Ascending aorta (tissue), 2 donors: ENCODE measurements around the gene DNLZ. TPM values are rescaled to one million over a fixed set of nuclear protein-coding genes. Genes with fewer than 3 reads are reported as not detected.
A peak's percentile ranks its signal among the peaks of the same experiment; 100 is the strongest.

ENCODE experiments used
- DNase-seq, 2 donors: peaks; one replicate each; pipeline ENCODE4 v3.0.0-alpha.2; 2019; ENCODE audit warnings: low spot score in 2 of 2
- H3K27ac ChIP-seq, 2 donors: fragments of 200-600 bp; sonication (generic); one replicate each; pipeline ENCODE4 v1.5.1; 2016 to 2017; ENCODE audit warnings: mild to moderate bottlenecking in 1 of 2
- H3K27me3 ChIP-seq: fragments of 200-600 bp; sonication (generic); one replicate; pipeline ENCODE4 v1.5.1; 2017
- H3K36me3 ChIP-seq, 2 donors: fragments of 200-600 bp; sonication (generic); one replicate each; pipeline ENCODE4 v1.5.1; 2016
- H3K4me1 ChIP-seq, 2 donors: fragments of 200-600 bp; sonication (generic); one replicate each; pipeline ENCODE4 v1.5.1; 2016 to 2017; ENCODE audit warnings: mild to moderate bottlenecking in 1 of 2
- H3K4me3 ChIP-seq, 2 donors: fragments of 200-600 bp; sonication (generic); one replicate each; pipeline ENCODE4 v1.5.1; 2016 to 2017; ENCODE audit warnings: mild to moderate bottlenecking in 1 of 2
- H3K9me3 ChIP-seq, 2 donors: fragments of 200-600 bp; sonication (generic); one replicate each; pipeline ENCODE4 v1.5.1; 2016
- intact Hi-C: fragments of 100-400 bp; cut with DNase I; formaldehyde crosslinking; loops from one replicate; pipeline ENCODE4 v1.15.1; 2023
- total RNA-seq: library from RNA; depleted of rRNA; stranded (reverse); fragments of >200 nt; gene quantifications from one replicate; pipeline ENCODE4 v1.1.0, GENCODE V29; 2016
- TF ChIP-seq, protein P1 (sequence below), 3 experiments: fragments of 200-600 bp in 2 of 3; fragments of 450-650 bp in 1 of 3; sonication (generic) in 2 of 3; IDR thresholded peaks; one replicate each; pipeline ENCODE4 v1.5.1; 2016 to 2019; ENCODE audit warnings: antibody characterized with exemption in 3 of 3, mild to moderate bottlenecking in 1 of 3, moderate library complexity in 1 of 3

Gene DNLZ
- total RNA-seq, result 191 TPM

DNA sequence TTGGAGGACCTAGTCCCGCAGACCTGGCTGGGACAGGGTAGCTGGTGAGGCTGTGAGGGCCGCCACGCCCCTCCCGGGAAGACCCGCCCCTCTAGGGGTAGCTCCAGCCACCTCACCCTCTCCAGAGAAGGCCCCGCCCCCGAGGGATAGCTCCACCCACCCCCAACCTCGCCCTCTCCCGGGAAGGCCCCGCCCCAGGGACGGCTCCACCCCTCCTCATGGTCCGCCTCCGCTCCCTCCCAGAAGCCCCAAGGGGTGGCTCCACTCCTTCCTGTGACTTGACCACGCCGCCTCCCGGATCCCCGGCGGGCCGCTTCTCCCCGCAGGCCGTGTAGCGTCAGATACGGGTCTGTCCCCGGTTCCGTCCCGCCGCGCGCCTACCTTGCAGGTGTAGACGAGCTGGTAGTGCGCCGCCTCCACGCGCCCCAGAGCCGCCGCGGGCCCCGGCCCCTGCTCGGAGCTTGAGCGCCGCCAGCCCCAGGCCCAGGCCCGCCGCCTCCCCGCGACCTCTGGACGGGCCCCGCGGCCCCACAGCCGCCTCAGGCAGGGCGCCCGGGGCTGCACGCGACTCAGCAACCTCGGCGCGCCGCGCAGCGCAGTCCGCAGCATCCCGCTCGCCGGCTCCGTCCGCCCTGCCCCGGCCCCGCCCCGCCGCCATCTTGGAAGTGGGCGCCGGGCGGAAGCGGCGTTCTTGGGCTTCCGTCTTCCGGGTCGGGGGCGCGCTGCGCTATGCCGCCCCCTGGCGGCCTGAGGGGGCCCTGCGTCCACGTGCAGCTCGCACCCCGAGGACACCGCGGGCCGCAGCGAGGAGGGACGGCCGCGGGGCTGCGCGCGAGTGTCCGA lies at the start of gene DNLZ:
Gene DNLZ (minus strand): TSS at position 639 of the 843 bp plus-strand sequence. CDS start 30 bp downstream, at position 609.
- peak within 1 kb of the TSS; percentile 86 to 97 for H3K4me3 ChIP-seq
- H3K9me3 ChIP-seq, result no peaks in the 10 kb centered on the region
- TF ChIP-seq, protein P1, sequence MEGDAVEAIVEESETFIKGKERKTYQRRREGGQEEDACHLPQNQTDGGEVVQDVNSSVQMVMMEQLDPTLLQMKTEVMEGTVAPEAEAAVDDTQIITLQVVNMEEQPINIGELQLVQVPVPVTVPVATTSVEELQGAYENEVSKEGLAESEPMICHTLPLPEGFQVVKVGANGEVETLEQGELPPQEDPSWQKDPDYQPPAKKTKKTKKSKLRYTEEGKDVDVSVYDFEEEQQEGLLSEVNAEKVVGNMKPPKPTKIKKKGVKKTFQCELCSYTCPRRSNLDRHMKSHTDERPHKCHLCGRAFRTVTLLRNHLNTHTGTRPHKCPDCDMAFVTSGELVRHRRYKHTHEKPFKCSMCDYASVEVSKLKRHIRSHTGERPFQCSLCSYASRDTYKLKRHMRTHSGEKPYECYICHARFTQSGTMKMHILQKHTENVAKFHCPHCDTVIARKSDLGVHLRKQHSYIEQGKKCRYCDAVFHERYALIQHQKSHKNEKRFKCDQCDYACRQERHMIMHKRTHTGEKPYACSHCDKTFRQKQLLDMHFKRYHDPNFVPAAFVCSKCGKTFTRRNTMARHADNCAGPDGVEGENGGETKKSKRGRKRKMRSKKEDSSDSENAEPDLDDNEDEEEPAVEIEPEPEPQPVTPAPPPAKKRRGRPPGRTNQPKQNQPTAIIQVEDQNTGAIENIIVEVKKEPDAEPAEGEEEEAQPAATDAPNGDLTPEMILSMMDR (IDR thresholded peaks at IDR 0.05), result peak; percentile 94 to 99 (median 97)
- peaks cover 5 to 8% of the 10 kb centered on the region in 2 donors for H3K4me1 ChIP-seq
- H3K36me3 ChIP-seq, result peaks cover 4 to 6% of the 10 kb centered on the region in 2 donors
- peak within 1 kb of the TSS; percentile 85 to 90 for H3K27ac ChIP-seq
- intact Hi-C loops, result loop anchor here (1.0 to 5.0 kb wide), 7 partner anchors 18 to 184 kb away; partner anchors contain the start of genes ENTR1, GPSM1, NOTCH1 and PMPCA
- no peaks in the 10 kb centered on the region for H3K27me3 ChIP-seq
- DNase-seq, result peak; percentile 75 to 98

DNA sequence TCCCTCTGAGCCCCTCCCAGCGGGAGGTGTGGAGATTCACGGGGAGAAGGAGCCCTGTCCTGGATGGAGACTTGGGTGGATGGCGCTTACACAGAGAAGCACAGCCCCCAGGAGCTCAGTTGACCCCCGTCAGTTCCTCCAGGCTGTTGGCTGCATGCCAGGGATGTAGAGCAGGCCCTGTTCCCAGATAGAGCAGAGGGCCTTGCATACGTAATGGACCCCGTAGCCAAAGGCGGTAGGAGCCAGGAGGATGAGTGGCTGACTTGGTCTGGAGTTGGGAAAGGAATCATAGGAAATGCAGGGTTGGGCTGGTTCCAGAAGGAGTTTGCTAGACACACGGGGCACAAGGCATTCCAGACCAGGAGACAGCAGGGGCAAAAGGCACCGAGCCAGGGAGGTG lies 49.4 kb upstream of the DNLZ start:
- TF ChIP-seq, protein P1 (IDR thresholded peaks at IDR 0.05), result no peak
- no peak for DNase-seq
- H3K4me1 ChIP-seq, result peaks cover 9 to 19% of the 10 kb centered on the region in 2 donors
- peaks cover 52 to 54% of the 10 kb centered on the region in 2 donors for H3K36me3 ChIP-seq
- no peak overlapping the region for H3K27ac ChIP-seq
- H3K27me3 ChIP-seq, result no peaks in the 10 kb centered on the region
- no peak overlapping the region for H3K4me3 ChIP-seq
- intact Hi-C loops, result loop anchor here (5.0 kb wide), 1 partner anchor 69 kb away; the partner anchor contains the start of gene SEC16A
- no peaks in the 10 kb centered on the region for H3K9me3 ChIP-seq

DNA sequence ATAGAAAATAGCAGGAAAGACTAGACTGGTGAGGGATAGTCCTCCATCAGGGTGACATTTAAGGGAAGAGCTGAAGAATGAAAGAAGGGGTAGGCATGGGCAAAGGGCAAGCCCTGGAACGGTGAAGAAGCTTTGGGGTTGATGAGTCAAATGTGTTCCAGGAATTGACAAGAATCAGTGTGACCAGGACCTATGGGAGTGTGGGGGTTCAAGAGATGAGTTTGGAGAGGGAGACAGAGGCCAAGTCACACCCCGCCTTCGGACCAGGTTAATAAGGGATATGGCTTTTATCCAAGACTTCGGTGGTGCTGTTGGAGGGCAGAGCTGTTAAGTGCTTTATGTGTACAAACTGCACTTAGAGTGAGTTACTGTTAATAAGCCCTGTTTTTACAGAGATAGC lies 47.8 kb upstream of the DNLZ start:
- peaks cover 44 to 47% of the 10 kb centered on the region in 2 donors for H3K36me3 ChIP-seq

DNA sequence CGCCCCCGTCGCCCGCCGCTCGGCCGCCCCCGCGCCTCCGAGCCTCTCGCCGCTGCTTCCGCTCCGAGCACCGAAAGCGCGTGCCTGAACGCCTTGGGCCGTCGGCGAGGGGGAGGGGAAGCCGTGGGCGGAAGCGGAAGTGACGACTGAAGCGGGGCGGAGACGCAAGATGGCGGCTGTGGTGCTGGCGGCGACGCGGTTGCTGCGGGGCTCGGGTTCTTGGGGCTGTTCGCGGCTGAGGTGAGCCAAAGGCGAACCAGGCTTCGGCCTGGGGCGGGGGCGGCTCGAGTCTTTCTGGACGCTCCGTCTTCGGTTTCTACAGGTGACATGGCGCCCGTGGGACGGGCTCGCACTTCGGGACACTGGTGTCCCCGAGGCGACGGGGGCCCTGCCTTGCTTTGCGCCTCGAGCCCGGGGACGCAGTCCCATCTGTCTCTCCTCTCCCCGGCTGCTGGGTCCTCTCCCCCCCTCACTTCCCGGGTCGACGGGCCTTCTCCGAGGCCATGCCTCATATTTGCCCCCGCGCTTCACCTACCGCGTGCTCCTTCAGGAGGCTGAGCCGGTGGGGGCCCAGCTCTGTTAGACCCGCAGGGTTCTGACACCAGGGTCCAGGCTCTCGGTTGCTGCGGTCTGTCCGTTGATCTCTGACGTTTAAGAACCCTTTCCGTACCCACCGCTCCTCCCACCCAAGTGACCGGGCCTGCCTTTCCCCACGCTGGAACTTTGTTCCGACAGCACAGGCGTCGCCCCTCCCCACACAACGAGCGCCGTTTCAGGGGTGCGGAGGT lies 47.1 kb upstream of the DNLZ start, which contains the start of the genes ENTR1 and PMPCA:
Gene ENTR1 (minus strand): TSS at position 115 of the 788 bp plus-strand sequence. CDS start 217 bp downstream, outside the sequence.
Gene PMPCA (plus strand): TSS at position 159 of the 788 bp plus-strand sequence. CDS start 11 bp downstream, at position 170.
- DNase-seq, result peak; percentile 67 to 96
- Histone ChIP-seq H3K27ac (peak within 1 kb of the TSS; percentile 77 to 80), H3K9me3 (no peaks in the 10 kb centered on the region), H3K27me3 (no peaks in the 10 kb centered on the region), H3K4me1 (peaks cover 9 to 19% of the 10 kb centered on the region in 2 donors), H3K4me3 (peak within 1 kb of the TSS; percentile 72 to 92), H3K36me3 (peaks cover 43 to 46% of the 10 kb centered on the region in 2 donors)
- intact Hi-C loops, result loop anchor here (1.0 to 5.0 kb wide), 4 partner anchors 10 to 72 kb away; partner anchors contain the start of genes DNLZ, INPP5E, SEC16A and SNAPC4
- TF ChIP-seq, protein P1 (IDR thresholded peaks at IDR 0.05), result no peak

More for the DNA sequence above, 47.8 kb upstream of the DNLZ start:
- Histone ChIP-seq H3K9me3 (no peaks in the 10 kb centered on the region), H3K27me3 (no peaks in the 10 kb centered on the region), H3K4me1 (peaks cover 9 to 19% of the 10 kb centered on the region in 2 donors), H3K27ac (no peak overlapping the region), H3K4me3 (peak overlapping the region; percentile 72 to 92)
- TF ChIP-seq, protein P1 (IDR thresholded peaks at IDR 0.05), result no peak
- no peak for DNase-seq
- intact Hi-C loops, result loop anchor here (2.0 to 5.0 kb wide), 2 partner anchors 27 to 71 kb away; partner anchors contain the start of genes INPP5E and SEC16A
